Right lung (tissue), 5 donors: ENCODE data around the gene FHIT. TPM values are rescaled to one million over a fixed set of nuclear protein-coding genes. Genes with fewer than 3 reads are reported as not detected.

Experiments used
- DNase-seq, 2 donors: peaks; one replicate each; pipeline ENCODE4 v3.0.0-alpha.2; 2013
- polyA plus RNA-seq, 5 donors: library from polyadenylated mRNA; unstranded; fragments of 120-200 nt; gene quantifications; one replicate each; pipeline versions ENCODE4 v1.2.1 to v1.2.3, GENCODE V29; 2013; ENCODE audit warnings: inconsistent platforms in 1 of 5, low replicate concordance in 1 of 5; ENCODE audit not compliant: insufficient read length in 5 of 5, insufficient read depth in 1 of 5

Gene FHIT
- polyA plus RNA-seq, 5 donors = 9.1 to 17.8 (median 10.6) TPM

DNA sequence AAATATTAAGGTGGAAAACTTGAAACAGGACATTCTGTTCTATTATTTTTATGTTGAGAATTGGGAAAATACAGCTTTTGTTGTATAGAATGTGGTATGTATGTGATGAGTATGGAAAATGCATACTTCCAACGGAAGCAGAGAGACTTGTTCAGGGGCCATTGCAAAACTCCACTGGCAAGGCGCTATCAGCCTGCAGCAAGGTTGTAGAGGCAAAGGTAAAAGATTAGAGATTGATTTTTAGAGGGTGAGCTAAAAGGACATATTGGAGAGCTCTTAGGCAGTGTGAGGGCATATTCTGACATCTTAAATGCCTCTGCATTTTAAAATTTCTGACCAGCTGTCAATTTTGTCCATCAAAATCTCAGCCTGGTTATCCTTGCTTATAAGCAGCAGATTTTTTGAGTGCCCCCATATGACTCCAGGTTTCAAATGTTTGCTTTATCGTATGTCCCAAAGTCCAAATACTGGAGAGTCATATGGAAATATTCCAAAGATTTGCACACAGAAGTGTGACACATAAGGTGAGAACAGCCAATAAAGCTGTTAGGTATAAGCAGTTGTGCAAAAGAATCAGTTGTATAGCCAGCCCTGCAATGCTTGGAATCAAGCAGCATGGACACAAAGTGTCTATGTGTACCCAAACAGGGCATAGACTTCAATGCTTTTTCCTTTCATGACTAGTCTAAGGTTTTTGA, 829.4 kb downstream of the FHIT start:
- DNase-seq = no peak

DNA sequence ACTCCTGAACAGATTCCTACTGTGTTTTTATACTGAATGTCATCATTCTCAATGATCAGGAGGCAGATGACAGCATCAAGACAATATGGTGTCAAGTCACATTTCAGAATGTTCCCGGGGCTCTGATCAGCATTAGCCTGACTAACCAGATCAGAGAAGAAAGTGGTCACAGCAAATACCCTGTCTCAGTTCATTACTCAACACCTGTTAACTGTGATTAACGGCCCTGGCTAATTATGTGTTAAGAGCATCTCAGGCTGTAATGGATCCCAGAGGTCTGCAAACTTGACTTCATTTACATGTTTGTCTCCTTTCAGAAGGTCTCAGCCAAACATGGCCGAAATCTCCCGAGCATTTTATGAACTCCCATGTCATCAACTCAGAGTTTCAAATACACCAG, 833.7 kb downstream of the FHIT start:
- no peak for DNase-seq

DNA sequence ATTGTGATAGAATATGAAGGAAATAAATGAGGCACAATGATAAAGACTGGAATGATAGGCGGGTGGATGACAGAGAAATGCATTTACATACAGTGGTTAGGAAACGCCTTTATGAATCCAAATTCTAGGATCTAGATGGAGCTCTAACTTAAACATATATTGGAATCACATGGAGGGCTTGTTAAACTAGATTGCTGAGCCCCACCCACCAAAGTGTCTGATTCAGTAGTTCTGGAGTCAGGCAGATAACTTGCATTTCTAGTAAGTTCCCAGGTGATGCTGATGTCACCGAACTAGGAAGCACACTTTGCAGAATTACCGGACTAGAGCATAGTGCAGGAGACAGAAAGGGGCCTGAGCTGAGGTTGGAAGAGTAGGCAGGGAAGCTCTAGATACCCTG, 837.2 kb downstream of the FHIT start:
- DNase-seq = no peak

DNA sequence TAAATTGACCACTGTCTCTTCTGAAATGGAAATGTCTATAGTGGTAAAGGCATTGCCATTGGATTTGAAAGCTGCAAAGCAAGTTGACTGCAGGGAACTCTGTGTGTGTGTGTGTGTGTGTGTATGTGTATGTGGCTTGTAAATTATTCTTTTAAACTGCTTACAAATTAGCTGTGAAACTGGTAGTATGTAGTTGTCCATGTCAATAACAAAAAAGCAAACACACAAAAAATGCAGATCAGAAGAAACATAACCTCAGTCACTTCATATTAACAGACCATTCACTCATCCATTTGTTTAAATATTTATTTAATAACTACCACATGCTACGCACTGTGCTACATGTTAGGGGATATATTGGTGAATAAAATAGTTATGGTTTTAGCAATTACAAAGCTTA, 837.7 kb downstream of the FHIT start:
- DNase-seq = peak; percentile 17 to 24

DNA sequence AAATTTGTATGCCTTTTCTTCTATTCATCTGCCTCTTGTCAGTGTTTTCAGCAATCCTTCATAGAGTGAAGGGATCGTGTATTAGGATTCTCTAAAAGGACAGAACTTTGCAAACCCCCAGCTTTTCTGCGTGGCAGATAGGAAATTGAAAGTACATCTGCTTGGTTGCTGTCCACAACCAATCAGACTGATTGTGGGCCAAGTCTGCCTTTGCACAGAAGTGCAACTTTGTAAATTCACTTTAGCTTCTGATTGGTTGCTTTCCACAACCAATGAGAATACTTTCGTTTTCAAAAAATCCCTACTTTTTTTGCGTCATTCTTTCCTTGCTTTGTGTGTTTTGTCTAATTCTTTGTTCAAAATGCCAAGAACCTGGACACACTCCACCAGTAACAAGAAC, 847.4 kb downstream of the FHIT start:
- no peak for DNase-seq

DNA sequence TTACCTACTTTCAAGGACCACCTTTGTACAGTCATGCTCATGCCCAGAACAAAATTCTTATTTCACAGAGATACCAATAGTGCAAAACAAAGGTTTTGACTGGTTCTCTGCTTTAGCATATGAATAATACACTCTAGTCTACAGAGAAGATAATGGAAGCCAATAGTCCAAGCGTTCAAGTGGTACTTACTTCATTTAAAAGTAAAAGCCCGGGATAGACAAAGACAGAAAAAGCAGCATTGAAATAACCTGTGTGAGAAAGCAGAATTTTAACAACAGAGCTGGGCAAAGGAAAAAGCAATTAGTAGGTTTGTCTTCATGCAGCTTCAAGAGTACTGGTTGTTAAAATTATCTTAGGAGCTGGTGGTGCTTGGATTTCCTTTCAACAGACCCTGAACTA, 848.3 kb downstream of the FHIT start:
- no peak for DNase-seq

DNA sequence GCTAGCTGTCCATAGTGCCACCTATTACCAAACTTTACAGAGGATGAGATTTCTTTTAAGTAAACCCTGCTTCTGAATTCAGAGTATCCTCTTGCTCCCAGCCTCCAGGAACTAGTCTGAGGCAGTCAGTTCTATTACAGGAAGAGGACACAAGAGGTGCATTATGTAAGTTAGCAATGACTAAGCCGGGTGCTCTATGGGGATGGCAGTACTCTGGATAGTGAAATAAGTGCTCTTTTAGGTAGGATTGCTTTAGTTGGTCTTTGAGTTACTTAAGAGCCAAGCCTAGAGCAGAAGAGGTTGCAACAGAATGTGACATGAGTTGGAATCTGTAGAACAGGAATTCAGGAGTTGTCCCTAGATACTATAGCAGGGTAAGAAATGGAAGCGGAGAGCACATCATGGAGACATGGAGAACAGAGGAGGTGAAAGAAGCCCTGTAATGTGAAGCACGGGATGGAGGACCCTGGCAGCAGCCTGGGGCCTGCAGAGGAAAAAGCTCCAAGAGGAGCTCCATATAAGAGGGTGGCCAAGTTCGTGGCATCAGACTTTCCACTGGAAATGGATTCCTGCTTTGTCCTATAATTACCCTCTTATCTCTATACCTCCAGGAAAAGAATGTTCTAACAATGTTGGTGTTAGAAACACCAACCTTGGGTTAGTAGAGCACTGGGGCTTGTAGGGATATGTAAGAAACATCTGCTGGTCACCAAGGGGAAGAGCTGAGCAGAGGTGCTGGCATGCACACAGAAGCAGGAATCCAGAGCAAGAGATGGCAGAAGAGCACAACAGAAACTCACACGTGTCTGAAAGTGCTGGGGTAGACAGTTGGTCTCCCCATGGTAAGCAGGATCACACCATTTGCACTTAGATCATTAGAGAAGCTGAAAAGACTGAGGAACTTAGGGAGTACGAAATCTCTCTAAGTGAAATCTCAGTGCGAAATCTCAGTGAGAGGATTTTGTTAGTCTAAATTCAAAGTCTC, 851.1 kb downstream of the FHIT start:
- no peak for DNase-seq

DNA sequence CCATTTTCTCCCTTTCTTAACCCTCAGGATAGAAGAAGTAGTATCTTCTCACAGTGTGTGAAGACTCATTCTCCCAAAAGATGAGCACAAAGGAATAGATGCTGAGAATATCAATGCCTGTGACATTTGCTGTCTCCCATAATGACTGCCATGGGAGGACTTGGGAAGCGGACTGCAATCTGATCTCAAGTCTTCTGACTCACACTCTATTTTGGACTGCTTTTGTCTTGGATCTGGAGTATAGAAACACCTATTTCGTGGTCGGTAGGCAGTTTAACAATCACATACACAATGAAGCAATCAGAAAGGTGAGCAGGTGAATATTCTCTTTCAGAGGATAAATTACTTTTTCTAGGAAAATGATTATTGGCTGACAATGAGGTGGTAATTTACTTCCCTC, 852.0 kb downstream of the FHIT start:
- DNase-seq = no peak

DNA sequence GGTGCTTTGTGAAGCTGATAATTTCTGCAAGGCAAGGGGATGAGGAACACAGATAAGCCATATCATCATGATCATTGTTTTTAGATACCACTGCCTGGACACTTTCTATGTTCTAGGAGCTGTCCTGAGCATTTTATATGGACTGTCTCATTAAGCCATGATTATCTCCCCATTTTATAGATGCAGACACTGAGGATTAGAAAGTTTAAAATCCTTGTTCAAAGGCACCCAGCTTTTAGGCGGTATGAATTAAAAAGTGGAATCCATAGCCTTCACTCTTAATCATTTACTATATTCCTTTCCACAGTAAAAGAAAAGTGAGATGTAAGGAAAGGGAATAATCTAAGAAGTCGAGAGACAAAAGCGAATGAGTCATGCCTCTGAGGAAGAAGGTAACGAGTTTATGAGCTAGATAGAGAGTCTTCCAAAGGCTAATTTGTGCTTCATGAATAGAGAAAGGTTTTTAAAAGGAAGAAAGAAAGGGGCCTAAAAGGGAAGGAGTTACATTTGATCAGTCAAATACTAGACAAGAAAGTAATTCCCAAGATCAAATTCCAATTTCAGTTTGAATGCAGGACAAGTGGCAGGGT, 856.0 kb downstream of the FHIT start:
- DNase-seq = no peak

DNA sequence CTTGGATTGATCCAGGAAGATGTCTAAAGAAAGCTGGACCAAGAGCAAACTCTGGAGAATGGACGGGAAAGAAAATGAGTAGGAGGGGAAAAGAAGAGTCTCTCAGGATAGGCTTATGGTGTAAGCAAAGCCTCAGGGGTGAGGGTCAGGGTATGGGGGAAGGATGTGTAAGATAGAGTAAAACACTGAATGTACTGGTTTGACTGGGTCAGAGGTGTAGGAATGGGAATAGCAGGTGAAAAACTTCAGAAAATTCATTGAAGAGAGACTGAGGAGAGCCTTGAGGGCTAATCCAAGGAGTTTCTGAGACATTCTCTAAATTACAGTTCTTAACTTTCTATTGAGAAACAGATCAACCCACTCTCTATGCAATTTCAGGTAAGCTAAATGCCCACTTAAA, 857.3 kb downstream of the FHIT start:
- DNase-seq = no peak

DNA sequence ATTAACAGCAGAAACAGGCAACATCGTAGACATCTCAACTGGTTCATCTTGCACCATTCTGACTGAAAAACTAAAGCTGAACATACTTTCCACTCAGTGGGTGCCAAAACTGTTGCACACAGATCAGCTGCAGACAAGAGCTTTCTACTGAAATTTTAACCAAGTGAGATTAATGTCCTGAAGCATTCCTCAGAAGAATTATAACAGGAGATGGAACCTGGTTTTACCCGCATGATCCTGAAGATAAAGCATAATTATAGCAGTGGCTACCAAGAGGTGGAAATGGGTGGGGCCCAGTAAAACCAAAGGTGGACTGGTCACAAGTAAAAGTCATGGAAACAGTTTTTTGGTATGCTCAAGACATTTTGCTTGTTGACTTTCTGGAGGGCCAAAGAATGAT, 858.8 kb downstream of the FHIT start:
- no peak for DNase-seq

DNA sequence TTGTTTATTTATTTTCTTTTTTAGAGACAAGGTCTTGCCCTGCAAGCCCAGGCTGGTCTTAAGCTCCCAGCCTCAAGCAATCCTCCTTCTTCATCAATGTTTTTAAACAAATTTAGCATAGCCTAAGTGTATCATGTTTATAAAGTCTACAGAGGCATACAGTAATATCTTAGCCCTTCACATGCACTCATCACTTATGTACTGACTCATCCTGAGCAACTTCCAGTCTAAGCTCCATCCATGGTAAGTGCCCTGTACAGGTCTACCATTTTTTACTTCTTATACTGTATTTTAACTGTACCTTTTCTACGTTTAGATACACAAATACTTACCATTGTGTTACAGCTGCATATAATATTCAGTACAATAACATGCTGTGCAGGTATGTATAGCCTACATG, 860.0 kb downstream of the FHIT start:
- no peak for DNase-seq

DNA sequence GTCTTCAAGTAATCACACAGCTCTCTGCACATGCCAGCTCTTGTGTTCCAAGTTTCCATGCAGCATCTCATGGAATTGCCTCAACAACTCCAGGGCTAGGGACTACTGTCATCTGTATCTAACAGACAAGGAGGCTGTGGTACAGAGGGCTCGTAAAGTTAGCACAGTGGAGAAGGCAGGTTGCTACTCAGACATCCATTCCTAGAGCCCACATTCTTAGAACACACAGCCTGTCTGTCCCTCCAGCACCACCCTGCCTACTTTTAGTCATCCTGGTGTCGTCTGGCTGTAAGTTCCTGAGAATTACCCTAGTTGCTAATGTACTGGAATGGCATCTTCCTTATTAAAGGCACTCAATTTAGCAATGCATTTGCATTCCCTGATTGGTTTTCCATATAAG, 862.5 kb downstream of the FHIT start:
- no peak for DNase-seq

DNA sequence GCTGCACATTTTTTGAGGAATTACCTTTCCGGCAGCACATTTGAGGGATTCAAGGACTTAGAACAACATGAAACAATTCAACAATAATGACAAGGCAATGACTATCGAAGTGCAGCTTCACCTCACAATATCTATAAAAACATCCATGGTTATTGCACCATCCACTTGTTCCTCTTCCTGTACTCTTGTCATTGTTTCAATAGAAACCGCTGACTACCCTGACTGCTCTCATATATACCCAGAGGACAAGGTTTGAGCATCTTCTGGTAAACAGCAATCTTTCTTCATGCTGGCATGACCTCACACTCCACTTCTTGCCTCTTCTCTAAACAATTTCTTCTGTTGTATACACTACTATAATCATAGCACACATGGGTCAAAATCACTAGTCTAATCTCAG, 864.9 kb downstream of the FHIT start:
- DNase-seq = no peak

DNA sequence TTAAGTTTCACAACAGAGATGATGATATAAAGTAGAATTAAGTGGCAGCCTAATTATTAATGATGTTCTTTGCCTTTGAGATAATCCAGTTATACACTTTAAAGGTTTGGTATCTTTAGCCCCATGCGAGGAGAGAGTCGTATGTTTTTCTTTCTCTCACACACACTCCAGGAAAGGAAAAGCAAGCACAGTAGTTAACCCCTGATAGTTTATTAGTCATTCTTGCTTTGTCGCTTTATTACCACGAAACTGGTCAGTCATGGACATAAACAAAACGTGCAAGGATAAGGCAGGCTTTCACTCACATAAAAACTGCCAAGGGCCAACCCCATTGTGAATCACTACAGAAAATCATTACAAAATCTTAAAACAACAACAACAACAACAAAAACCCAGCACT, 866.9 kb downstream of the FHIT start:
- DNase-seq = peak; percentile 8 to 19

DNA sequence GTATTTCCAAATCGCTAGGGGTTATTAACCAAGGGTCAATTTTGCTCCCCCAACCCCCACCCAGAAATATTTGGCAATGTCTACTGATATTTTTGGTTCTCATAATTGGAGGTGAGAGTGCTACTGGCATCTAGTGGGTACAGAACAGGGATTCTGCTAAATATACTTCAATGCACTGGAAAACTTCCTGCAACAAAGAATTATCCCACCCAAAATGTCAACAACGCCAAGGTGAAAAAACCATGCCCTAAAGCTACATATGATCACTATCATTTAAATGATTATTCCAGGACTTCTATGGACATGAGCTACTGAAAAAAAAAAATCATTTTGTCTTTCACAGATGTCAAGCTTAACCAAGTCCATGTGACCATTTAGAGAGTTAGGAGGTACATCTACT, 867.9 kb downstream of the FHIT start:
- DNase-seq = no peak

DNA sequence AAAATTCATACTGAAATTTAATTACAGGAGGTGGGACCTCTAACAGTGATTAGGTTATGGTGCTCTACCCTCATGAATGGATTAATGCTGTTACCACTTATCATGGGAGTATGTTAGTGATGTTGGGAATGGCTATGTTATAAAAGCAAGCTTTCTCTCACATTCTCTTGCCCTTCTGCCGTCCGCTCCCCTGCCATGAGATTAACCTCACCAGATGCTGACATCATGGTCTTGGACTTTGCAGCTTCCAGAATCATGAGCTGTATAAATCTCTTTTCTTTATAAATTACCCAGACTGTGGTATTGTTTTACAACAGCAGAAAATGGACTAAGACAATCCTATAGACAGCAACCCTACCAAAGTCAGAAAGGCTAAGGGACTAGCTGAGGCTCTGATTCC, 884.8 kb downstream of the FHIT start:
- no peak for DNase-seq

DNA sequence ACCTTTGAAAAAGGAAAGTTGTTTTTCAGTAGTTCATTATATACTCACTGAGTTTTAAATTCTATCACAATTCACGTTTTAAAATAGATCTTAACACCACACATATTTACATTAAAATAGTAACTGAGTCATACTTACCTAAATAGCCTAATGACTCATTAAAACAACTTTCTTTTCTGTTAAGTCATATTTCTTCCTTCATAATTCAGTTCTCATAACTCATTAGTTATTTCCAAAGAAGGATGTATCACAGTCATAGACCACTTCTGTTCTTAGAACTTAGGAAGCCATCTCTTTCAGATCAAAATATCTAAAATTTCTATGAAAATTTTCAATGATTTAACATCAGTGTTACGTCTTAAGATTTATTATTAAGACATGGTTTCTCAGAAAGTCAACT, 885.9 kb downstream of the FHIT start:
- no peak for DNase-seq

DNA sequence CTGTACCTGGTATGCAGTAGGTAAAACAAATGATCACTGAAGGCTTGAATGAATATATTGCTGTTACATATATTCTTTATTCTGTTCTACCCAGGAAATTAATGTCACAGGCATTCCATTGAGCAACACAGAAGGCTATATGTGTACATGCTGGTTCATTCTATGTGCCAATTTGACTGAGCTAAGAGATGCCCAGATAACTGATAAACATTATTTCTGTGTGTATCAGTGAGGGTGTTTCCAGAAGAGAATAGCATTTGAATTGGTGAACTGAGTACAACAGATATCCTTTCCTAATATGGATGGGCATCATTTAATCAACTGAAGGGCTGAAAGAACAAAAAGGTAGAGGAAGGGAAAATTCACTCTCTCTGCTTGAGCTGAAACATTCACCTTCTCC, 886.8 kb downstream of the FHIT start:
- DNase-seq = no peak

DNA sequence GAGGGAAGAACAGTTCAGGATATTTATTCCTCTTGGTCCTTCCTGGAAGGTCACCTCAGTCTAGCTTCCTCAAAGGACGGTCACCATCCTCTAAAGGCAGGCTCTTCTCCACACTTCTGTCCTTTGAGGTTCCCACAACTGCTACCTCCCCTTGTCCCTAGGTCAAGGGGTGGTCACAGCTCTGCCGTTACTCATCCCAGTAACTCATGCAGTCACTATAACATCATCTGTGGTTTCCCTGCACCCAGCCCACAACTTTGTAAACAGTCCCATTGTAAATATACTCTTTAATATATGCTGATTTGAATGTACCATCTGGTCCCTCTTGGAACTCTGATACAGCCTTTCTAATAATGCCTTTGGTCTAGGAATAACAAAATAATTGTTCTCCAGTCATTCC, 887.4 kb downstream of the FHIT start:
- no peak for DNase-seq

DNA sequence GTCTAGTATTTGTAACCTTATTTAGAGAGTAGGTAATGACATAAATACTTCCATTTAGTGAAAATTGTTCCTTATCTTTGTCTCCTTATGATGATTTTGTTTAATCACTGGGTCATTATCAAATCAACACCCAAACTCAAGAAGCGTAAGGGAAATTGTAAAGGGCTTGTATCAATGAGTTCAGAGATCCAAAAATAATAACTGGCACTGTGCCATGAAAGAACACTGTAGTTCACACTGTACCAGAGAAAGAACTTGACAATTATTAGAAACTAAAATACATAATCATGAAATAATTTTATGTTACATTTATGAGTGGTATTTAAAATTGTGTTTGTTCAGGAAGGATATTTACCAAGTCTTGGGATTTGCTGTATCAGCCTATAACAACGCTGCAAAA, 895.4 kb downstream of the FHIT start:
- DNase-seq = no peak

DNA sequence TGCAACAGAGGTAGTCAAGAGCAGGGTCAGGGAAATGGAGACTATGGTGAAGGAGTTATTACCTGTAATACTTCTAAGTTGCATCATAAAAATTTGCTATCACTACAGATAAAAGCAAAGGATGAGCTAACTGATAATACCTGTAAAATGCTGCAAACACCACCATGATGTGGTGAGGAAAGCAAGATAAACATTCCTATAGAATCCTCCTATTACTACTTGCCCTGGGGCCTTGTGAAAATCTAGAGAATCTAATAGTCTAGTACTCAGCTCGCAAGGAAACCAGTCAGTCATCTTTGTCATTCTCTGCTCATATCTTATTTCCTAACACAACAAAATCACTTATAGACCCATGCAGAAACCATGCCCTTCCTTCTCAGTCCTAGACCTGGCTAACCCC, 899.8 kb downstream of the FHIT start:
- DNase-seq = no peak

DNA sequence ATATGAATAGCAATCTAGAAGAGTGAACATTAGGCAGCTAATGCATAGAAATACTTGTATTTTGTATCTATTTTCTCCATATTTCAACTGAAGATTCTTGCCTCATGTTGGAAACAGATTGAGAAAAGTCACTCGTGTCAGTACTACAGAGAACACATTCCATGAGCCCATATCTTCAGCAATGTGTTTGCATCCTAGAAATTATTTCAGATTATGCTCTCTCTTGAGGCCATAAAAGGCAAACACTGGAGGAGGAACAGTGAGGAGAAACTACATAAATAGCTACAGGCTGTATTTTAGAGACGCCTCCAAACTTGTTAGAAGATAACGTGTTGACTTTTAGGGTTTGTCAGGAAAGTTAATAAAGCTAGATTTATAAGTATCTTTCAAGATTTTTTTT, 906.9 kb downstream of the FHIT start:
- DNase-seq = no peak
